GM15510 (cell line): ENCODE results near the gene NUP62.

Source experiments
- POLR2A ChIP-seq: IDR thresholded peaks from 3 replicates; pipeline ENCODE4 v1.6.1; 2011; ENCODE audit warnings: borderline replicate concordance; ENCODE audit not compliant: insufficient read length; ENCODE audit errors: extremely low read depth

Gene NUP62

GRCh38 chr19:49916839-49917733 lies 12.2 kb downstream of the NUP62 start:
- TF ChIP-seq POLR2A, result no peak

- no peak for TF ChIP-seq POLR2A
Observed at GRCh38 chr19:49915271-49915670, 14.0 kb downstream of the NUP62 start.

- TF ChIP-seq POLR2A, result no peak
Observed at GRCh38 chr19:49913720-49914119, 15.6 kb downstream of the NUP62 start.

DNA sequence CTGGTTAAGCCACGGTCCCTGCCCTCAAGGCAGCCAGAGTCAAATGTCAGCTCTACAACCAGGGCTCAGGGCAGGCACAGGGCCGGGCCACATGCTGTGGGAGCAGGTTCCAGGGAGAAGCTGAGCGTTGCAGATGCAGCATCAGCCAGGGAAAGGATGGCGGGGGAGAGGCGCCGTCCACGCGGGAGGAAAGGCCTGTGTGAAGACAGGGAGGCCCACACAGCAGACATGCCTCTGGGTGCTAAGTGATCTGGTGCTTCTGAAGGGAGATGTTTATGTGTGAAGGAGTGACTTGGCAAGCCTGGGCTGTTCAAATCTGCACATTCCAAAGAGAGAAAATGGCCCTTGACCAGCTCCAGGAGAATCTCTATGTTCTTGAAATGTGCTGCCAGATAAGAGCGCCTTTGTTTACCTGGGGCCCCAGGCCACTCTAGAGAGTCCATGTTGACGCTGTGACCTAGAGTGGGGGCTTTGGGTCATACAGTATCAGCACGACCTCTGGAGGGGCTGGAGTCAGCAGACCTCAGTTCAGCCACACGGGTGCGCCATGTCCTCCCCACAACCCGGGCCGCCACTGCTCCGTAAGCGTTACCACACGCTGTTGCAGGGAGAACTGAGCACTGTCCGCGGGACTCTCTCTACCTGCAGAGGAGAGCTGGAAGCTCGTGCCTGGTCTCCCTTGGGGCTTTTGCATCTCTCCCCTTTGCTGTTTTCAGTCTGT lies 16.2 kb downstream of the NUP62 start:
- no peak for TF ChIP-seq POLR2A

GRCh38 chr19:49911381-49912145 lies 17.7 kb downstream of the NUP62 start:
- TF ChIP-seq POLR2A, result no peak

GRCh38 chr19:49910179-49910578 lies 19.1 kb downstream of the NUP62 start:
- no peak for TF ChIP-seq POLR2A

DNA sequence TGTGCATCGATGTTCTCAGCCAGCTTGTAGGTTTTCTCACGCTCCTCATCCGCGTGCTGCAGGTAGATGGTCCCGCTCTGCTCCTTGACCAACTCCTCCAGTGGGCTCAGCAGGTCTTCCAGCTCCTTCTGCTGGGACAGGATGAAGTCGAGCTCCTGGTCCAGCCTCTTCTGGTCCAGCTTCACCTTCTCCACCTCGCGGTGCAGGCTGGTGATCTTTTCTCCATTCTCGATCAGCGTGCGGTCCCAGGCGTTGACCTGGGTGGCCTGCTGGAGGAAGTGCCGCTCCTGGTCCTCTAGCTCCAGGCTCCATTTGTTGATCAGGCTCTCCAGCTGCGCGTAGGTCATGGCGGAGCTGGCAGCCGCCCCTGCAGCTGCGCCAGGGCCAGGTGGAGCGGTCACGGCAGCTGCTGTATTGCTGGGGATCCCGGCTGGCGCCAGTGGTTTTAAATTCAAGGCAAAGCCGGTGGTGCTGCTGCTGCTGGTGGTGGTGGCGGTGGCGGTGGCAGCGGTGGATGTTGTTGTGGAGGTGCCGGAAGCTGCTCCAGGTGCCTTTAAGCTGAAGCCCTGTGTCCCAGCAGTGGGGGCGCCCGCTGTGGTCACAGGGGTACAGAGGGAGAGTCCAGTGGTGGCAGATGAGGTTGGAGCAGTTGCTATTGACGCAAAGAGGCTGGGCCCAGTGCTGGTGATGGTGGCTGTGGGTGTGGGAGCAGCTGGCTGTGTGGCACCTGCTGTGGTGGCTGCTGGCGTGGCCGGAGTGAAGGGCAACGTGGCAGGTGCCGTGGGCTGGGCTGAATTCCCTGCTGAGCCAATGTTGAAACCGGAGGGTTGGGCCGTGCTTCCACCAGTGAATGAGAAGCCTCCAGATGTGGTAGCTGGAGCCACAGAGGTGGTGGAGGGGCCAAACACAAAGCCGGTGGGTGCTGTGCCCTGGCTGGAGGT lies 20.6 kb downstream of the NUP62 start:
- no peak for TF ChIP-seq POLR2A

- peak; percentile 15 for TF ChIP-seq POLR2A
Observed at GRCh38 chr19:49907745-49908446, 21.4 kb downstream of the NUP62 start.

DNA sequence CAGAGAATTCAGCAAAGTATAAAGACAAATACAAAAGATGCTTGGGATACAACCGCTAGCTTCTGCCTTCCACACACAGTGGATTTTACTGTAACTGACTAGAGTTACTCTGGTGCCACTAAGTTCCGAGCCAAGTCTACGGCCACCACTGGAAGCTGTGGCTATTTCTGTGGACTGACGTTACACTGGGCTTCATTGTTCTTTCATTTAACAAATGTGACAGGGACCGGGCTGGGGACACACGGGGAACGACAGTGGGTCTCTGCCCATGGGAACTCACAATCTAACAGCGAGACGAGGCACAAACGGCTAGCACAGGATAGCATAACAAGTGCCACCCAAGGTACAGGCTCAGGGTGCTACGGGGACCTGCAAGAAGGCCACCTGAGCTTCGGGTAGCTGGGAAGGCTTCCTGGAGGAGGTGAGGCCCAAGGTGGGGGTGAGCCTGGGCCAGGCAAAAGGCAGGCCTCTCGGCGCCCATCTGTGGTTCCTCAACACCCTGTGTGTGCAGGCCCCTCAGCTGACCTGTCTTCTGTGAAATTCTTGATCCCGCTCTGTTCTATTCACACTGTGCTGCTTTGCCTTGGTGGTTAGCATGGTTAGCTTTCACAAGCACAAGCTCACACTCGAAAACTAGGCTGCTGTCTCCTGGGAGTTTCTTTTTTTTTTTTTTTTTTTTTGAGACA lies 22.3 kb downstream of the NUP62 start:
- TF ChIP-seq POLR2A, result peak; percentile 17

DNA sequence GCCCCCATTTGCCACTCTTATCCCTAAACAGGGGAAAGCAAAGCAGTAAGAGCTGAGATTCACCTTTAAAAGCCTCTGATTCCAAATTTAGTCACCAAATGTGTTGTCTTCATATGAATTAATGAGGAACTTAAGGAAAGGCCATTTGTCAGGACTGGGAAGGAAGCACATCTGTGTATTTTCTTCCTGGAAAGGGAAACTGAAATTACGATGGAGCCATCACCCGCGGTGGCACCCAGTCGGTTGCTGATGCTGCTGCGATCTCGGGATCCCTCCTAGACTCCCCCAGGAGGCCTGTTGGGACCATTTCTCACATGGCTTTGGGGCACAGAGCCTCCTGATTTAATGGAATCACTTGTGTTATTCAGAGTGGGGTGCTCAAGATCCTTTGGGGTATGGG lies 25.2 kb downstream of the NUP62 start:
- no peak for TF ChIP-seq POLR2A

- TF ChIP-seq POLR2A, result no peak
Observed at GRCh38 chr19:49896863-49897621, 32.3 kb downstream of the NUP62 start, which contains the start of gene IL4I1. TSS of gene IL4I1 (minus strand) at chr19:49896887. CDS start at chr19:49896160, 727 bp downstream.
